PC-3 (cell line): Measurements from ENCODE around the gene LENEP. TPM values are rescaled to one million over a fixed set of nuclear protein-coding genes. Genes with fewer than 3 reads are reported as not detected.

Source experiments
- ATAC-seq: fragments of 200-7000 bp; cut with Tn5 transposase; 2 replicates; pipeline ENCODE4 v1.9.1; 2020; ENCODE audit warnings: mild to moderate bottlenecking, moderate library complexity
- BruUV-seq: library from RNA; stranded (reverse); fragments of 400-500 nt; replicated peaks from 2 replicates; lab custom pipeline; 2021; lab: Mats Ljungman, UMichigan
- CTCF ChIA-PET: fragments of 300-600 bp; sonication (Branson Sonifier 250); formaldehyde crosslinking; loops from one replicate; lab custom pipeline; 2022; ENCODE audit warnings: antibody characterized with exemption; lab: Charles Lee
- POLR2A ChIA-PET: fragments of 300-600 bp; sonication (Branson Sonifier 250); formaldehyde crosslinking; loops from one replicate; lab custom pipeline; 2022; ENCODE audit warnings: antibody characterized with exemption; ENCODE audit not compliant: unreplicated experiment; lab: Charles Lee
- DNase-seq: peaks from one replicate; pipeline ENCODE4 v3.0.0-alpha.2; 2015
- H2AFZ ChIP-seq: fragments of 300-600 bp; sonication (generic); 2 replicates; pipeline ENCODE4 v1.6.0; 2016; ENCODE audit warnings: antibody characterized with exemption, low read length
- H3F3A ChIP-seq: fragments of 300-600 bp; sonication (generic); one replicate; pipeline ENCODE4 v1.6.0; 2017; ENCODE audit warnings: antibody characterized with exemption, low read length, control low read depth, mild to moderate bottlenecking; ENCODE audit not compliant: unreplicated experiment
- H3K27ac ChIP-seq: fragments of 300-600 bp; sonication (generic); 2 replicates; pipeline ENCODE4 v1.5.1; 2016; ENCODE audit warnings: mild to moderate bottlenecking, low read length
- H3K27me3 ChIP-seq: fragments of 300-600 bp; sonication (generic); 2 replicates; pipeline ENCODE4 v1.6.1; 2016; ENCODE audit warnings: low read length, mixed read lengths
- H3K36me3 ChIP-seq: fragments of 300-600 bp; sonication (generic); 2 replicates; pipeline ENCODE4 v1.6.1; 2016; ENCODE audit warnings: low read depth, mixed run types, low read length, mixed read lengths
- H3K4me1 ChIP-seq: fragments of 300-600 bp; sonication (generic); 2 replicates; pipeline ENCODE4 v1.5.1; 2016; ENCODE audit warnings: low read length; ENCODE audit not compliant: insufficient read depth
- H3K4me2 ChIP-seq: fragments of 300-600 bp; sonication (generic); 2 replicates; pipeline ENCODE4 v1.6.0; 2016; ENCODE audit warnings: low read length
- H3K4me3 ChIP-seq: fragments of 300-600 bp; sonication (generic); 2 replicates; pipeline ENCODE4 v1.5.1; 2016; ENCODE audit warnings: mild to moderate bottlenecking, low read length, mixed read lengths
- H3K79me2 ChIP-seq: fragments of 300-600 bp; sonication (generic); 2 replicates; pipeline ENCODE4 v1.6.1; 2017; ENCODE audit warnings: low read length, mixed read lengths
- H3K9ac ChIP-seq: fragments of 300-600 bp; sonication (generic); 2 replicates; pipeline ENCODE4 v1.6.0; 2016; ENCODE audit warnings: mild to moderate bottlenecking, low read length
- H3K9me2 ChIP-seq: fragments of 300-600 bp; sonication (generic); replicated peaks from 2 replicates; pipeline ENCODE4 v1.6.1; 2016; ENCODE audit warnings: mixed run types, low read length, mixed read lengths
- H3K9me3 ChIP-seq: fragments of 300-600 bp; sonication (generic); 2 replicates; pipeline ENCODE4 v1.6.1; 2016; ENCODE audit warnings: low read length, mixed read lengths
- H4K20me1 ChIP-seq: fragments of 300-600 bp; sonication (generic); 2 replicates; pipeline ENCODE4 v1.6.1; 2016; ENCODE audit warnings: low read length, mixed read lengths
- CTCF ChIP-seq: fragments of 300-600 bp; sonication (generic); conservative IDR thresholded peaks from 2 replicates; pipeline ENCODE4 v1.5.1; 2017; ENCODE audit warnings: antibody characterized with exemption, low read depth, mild to moderate bottlenecking, low read length
- EZH2 ChIP-seq: fragments of 300-600 bp; sonication (generic); IDR thresholded peaks from one replicate; pipeline ENCODE4 v1.6.1; 2017; ENCODE audit warnings: antibody characterized with exemption, mild to moderate bottlenecking, low read length; ENCODE audit not compliant: unreplicated experiment
- EZH2phosphoT487 ChIP-seq: fragments of 300-600 bp; sonication (generic); IDR thresholded peaks from 2 replicates; pipeline ENCODE4 v1.6.1; 2018; ENCODE audit warnings: mild to moderate bottlenecking, antibody characterized with exemption, low read length, borderline replicate concordance
- intact Hi-C: fragments of 100-400 bp; cut with micrococcal nuclease; formaldehyde crosslinking; loops from 2 replicates; pipeline ENCODE4 v1.9.0; 2023
- total RNA-seq: library from RNA; depleted of rRNA; stranded (reverse); fragments of >200 nt; gene quantifications from 2 replicates; pipeline ENCODE4 v1.2.3, GENCODE V29; 2014

LENEP gene
- total RNA-seq, 1 experiment from 2014 or later: not detected

GRCh38 chr1:154961207-154962155 lies 31.9 kb upstream of the LENEP start, which contains the start of gene PYGO2:
Gene PYGO2, minus strand, starts transcription at chr1:154961782. Its CDS starts 206 bp downstream, at chr1:154961576.
- intact Hi-C loops: loop anchor here (1.0 to 2.0 kb wide), 3 partner anchors 12 to 55 kb away; no protein-coding TSS in a partner anchor
- CTCF ChIA-PET: interaction anchor here (0.6 to 1.7 kb wide), 5 partner anchors 32 to 313 kb away, joined by 3 to 8 read pairs (median 5); partner anchors contain the start of genes LENEP and ZBTB7B
- DNase-seq (peak; percentile 80), ATAC-seq (peak; percentile 82)
- no TSS peak for BruUV-seq
- POLR2A ChIA-PET: interaction anchor here (0.5 to 1.0 kb wide), 3 partner anchors 11 to 19 kb away, joined by 4 to 5 read pairs (median 4); no protein-coding TSS in a partner anchor
- Histone ChIP-seq H3K79me2 (peaks cover 42% of the 10 kb centered on the region), H3K9me2 (no peaks in the 10 kb centered on the region), H3K4me1 (peaks cover 21% of the 10 kb centered on the region), H3K9me3 (no peaks in the 10 kb centered on the region), H4K20me1 (no peaks in the 10 kb centered on the region), H2AFZ (peak within 1 kb of the TSS; percentile 77), H3K4me2 (peak within 1 kb of the TSS; percentile 88), H3K36me3 (peaks cover 37% of the 10 kb centered on the region), H3K9ac (peak within 1 kb of the TSS; percentile 96), H3F3A (no peaks in the 10 kb centered on the region), H3K4me3 (peak within 1 kb of the TSS; percentile 71), H3K27me3 (no peaks in the 10 kb centered on the region), H3K27ac (peak within 1 kb of the TSS; percentile 83)
- TF ChIP-seq EZH2phosphoT487 (no peak), CTCF (peak; percentile 78)

DNA sequence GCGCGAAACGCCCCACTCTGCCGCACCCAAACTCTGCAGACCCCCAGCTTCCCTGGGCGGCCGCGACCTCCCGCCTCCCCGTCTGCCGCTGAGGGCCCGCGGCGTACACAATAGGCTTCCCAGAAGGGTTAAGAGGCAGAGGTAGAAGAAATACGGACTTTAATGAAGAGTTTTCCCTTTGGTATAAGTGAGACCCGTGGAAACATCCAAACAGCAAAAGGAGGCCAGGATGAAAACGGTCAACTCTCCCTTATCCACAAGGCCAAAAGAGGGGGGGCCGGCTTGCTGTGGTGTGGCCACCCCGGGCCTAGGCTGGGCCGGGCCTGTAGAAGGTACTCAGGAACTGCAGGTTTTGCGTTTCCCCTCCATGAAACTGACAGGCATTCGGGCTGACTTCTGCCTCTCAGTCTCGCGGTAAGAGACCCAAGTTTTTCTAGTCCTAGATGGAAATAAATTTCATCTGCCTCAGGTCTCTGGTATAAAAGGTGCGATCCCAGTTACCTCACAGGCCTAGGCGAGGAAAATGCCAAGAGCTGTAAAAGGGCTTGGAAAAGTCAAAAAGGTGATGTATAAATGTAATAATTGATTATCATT lies 31.1 kb upstream of the LENEP start:
- no peaks in the 10 kb centered on the region for H3K27me3 ChIP-seq
- H3K9me3 ChIP-seq: no peaks in the 10 kb centered on the region
- H4K20me1 ChIP-seq: no peaks in the 10 kb centered on the region
- peaks cover 17% of the 10 kb centered on the region for H3K4me1 ChIP-seq
- H3K9ac ChIP-seq: peak overlapping the region; percentile 96
- TF ChIP-seq EZH2 (no peak), CTCF (0 out of 2 replicates have a peak, but pooled peaks have one; percentile 26), EZH2phosphoT487 (no peak)
- peak overlapping the region; percentile 77 for H2AFZ ChIP-seq
- DNase-seq: peak; percentile 30
- ChIA-PET CTCF (interaction anchor here (1.7 kb wide), 1 partner anchor 40 kb away, joined by 8 read pairs; the partner anchor contains the start of gene ZBTB7B), POLR2A (no interaction called here)
- no peaks in the 10 kb centered on the region for H3K9me2 ChIP-seq
- H3K79me2 ChIP-seq: peaks cover 42% of the 10 kb centered on the region
- peak overlapping the region; percentile 71 for H3K4me3 ChIP-seq
- H3K36me3 ChIP-seq: peaks cover 43% of the 10 kb centered on the region
- intact Hi-C loops: no loop called here
- H3K27ac ChIP-seq: peak overlapping the region; percentile 83
- peak overlapping the region; percentile 88 for H3K4me2 ChIP-seq
- H3F3A ChIP-seq: no peaks in the 10 kb centered on the region
- BruUV-seq: TSS peak; percentile 80
- ATAC-seq: peak; percentile 32
